Measurements from ENCODE around the gene OR1D5. TPM values are rescaled to one million over a fixed set of nuclear protein-coding genes. Genes with fewer than 3 reads are reported as not detected.

The OR1D5 gene
- total RNA-seq, 2 experiments from 2014 or later, result not detected

DNA sequence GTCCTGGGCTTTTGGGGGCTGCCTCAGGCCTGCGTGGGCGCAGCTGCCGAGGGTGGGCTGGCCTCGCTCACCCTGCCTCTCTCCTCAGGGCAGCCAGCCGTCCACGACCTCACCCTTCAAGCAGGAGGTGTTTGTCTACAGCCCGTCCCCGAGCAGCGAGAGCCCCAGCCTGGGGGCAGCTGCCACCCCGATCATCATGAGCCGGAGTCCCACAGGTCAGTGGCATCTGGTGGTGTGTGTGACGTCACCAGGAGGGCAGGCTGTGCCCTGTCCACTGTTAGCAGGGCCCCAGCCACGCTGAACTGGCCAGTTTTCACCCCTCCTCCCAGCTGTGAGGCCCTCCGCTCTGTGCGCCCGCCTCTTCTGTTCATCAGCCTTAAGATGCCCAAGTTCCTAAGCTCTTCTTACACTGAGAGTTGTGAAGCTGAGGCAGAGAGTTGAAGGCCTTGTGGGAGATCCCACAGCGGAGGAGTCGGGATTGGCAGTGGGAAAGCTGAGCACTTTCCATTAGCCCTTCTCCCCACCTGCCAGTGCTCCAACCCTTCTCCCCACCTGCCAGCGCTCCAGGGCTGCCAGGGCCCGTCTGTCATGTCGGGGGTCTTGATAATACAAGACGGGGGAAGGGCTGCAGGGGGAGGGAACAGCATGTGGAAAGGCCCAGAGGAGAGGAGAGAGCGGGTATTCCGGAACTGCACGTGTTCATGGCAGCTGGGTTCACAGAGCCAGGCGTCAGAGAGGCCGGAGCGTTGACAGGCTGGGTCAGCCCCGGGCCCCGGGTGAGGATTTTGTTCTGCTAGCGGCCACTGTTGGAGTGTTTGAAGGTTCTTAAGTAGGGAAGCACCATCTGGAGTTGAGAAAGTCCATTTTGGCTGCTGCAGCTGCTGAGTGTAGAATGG lies 36.3 kb downstream of the OR1D5 start:
- Mint-ChIP-seq H3K27me3 (peaks cover 2% of the 10 kb centered on the region), H3K36me3 (peaks cover 12% of the 10 kb centered on the region), H3K9me3 (ENCODE audit: low read depth) (peaks cover 3% of the 10 kb centered on the region), H3K27ac (no peak overlapping the region), H3K4me3 (no peak overlapping the region), H3K4me1 (no peaks in the 10 kb centered on the region)
- CTCF ChIA-PET, result interaction anchor here (1.4 kb wide), 1 partner anchor 8 kb away, joined by 3 read pairs; no protein-coding TSS in a partner anchor
- DNase-seq (no peak), ATAC-seq (no peak)

DNA sequence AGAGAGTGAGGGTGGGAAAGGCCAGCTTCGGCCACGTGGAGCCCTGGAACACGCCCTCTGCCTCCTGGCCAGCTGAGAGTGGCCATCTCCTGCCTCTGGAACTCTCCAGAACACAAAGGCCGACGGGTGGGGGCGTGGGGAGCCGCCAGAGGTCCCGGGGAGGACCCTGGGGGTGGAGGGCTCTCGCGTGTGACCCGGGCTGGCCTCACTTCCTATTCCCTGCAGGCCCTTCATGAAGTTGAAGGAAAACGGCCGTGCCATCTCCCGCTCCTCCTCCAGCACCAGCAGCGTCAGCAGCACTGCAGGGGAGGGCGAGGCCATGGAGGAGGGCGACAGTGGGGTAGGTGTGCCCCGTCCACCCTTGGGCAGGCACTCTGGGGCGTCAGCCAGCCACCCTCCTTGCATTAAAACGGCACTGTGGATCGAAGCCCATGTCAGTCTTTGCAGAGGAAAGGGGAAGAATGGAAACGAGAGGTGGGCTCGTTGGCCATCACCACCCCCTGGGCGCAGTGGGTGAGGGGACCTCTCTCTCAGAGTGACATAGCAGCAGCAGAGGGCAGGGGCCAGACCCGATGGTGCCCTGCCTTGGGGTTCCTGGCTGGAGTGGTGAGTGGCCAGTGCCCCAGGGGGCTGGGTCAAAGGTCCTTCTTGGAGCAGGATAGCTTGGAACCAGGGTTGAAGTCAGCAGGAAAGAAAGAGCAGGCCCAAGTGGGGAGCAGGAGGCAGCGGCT lies 37.1 kb downstream of the OR1D5 start:
- DNase-seq (no peak), ATAC-seq (no peak)
- H3K27ac Mint-ChIP-seq, result no peak overlapping the region
- peaks cover 2% of the 10 kb centered on the region for H3K27me3 Mint-ChIP-seq
- H3K9me3 Mint-ChIP-seq (ENCODE audit: low read depth), result peaks cover 3% of the 10 kb centered on the region
- H3K4me3 Mint-ChIP-seq, result no peak overlapping the region
- CTCF ChIA-PET, result no interaction called here
- H3K36me3 Mint-ChIP-seq, result peaks cover 17% of the 10 kb centered on the region
- no peaks in the 10 kb centered on the region for H3K4me1 Mint-ChIP-seq

DNA sequence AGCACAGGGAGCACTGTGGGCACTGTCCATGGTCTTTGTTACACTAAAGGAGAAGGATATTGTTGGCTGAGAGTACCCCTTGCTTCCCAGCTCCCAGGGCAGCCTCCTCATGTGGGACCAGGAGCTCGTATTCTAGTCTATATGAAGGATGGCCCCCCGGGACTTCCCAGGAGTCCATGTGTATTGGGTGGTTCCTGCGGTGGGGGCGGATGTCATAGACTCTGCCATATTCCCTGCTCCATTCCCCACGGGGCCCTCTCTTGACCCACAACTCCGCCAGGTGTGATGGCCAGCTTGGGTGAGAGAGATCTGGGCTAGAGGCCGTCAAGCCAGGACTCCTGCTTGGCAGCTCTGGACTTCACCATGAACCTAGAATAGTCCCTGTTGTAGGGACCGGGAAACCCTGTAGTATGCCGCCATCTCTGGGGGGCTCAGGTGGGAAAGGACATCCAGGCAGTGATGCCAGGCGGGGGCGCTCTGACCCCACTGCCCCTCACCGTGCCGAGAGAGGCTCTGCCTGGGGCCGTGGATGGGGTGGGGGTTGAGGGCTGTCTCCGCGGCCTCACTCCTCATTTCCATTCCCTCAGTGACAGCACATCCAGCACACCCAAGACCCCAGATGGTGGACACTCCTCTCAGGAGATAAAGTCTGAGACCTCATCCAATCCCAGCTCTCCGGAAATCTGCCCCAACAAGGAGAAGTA lies 37.8 kb downstream of the OR1D5 start:
- Mint-ChIP-seq H3K36me3 (peaks cover 19% of the 10 kb centered on the region), H3K4me3 (no peak overlapping the region), H3K4me1 (no peaks in the 10 kb centered on the region), H3K27ac (no peak overlapping the region), H3K9me3 (ENCODE audit: low read depth) (peaks cover 3% of the 10 kb centered on the region), H3K27me3 (peaks cover 2% of the 10 kb centered on the region)
- ATAC-seq (no peak), DNase-seq (no peak)
- CTCF ChIA-PET, result no interaction called here

DNA sequence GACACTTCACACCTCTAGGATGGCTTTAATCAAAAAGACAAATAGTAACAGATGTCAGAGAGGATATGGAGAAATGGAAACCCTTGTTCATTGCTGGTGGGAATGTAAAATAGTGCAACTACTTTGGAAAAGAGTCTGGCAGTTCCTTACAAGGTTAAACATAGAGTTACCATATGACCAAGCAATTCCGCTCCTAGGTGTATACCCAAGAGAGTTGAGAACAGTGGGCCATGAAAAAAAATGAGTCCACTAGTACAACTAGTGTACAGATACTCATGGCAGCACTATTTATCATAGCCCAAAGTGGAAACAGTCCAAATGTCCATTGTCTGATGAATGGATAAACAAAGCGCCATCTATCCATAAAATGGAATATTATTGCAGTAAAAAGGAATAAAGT lies 39.1 kb downstream of the OR1D5 start:
- no peak for ATAC-seq
- H3K4me1 Mint-ChIP-seq, result no peaks in the 10 kb centered on the region
- peaks cover 3% of the 10 kb centered on the region for H3K9me3 Mint-ChIP-seq (ENCODE audit: low read depth)
- H3K27ac Mint-ChIP-seq, result no peak overlapping the region
- H3K27me3 Mint-ChIP-seq, result peaks cover 2% of the 10 kb centered on the region
- no peak overlapping the region for H3K4me3 Mint-ChIP-seq
- H3K36me3 Mint-ChIP-seq, result peaks cover 19% of the 10 kb centered on the region
- CTCF ChIA-PET, result no interaction called here
- DNase-seq, result no peak

DNA sequence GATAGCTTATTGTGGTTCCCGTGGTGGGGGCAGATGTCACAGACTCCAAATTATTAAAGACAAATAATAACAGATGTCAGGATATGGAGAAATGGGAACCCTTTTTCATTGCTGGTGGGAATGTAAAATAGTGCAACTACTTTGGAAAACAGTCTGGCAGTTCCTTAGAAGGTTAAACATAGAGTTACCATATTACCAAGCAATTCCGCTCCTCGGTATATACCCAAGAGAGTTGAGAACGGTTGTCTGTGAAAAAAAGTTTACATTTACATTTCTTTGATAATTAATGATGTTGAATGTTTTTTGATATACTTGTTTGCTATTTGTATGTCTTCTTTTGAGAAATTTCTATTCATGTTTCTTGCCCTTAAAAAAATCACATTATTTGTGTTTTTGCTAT lies 41.2 kb downstream of the OR1D5 start:
- H3K9me3 Mint-ChIP-seq (ENCODE audit: low read depth), result peaks cover 3% of the 10 kb centered on the region
- H3K27ac Mint-ChIP-seq, result no peak overlapping the region
- H3K4me3 Mint-ChIP-seq, result no peak overlapping the region
- CTCF ChIA-PET, result no interaction called here
- ATAC-seq (no peak), DNase-seq (no peak)
- peaks cover 19% of the 10 kb centered on the region for H3K36me3 Mint-ChIP-seq
- H3K27me3 Mint-ChIP-seq, result peaks cover 2% of the 10 kb centered on the region
- H3K4me1 Mint-ChIP-seq, result no peaks in the 10 kb centered on the region

DNA sequence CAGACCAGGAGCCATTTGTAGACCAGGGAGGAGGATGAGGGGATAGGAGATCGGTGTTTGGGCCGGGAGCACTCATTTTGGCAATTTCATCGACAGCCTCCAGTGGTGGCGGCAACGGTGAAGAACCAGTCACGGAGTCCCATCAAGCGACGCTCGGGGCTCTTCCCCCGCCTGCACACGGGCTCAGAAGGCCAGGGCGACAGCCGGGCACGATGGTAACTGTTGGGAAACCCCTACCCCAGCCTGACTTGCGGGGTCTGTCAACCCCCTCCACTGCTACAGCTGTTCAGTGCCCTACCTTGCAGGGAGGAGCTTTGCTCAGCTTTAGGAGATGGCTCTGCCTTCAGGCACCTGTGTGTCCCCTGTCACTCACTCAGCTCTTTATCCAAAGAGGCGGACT lies 43.0 kb downstream of the OR1D5 start:
- Mint-ChIP-seq H3K36me3 (peaks cover 19% of the 10 kb centered on the region), H3K4me3 (no peak overlapping the region), H3K4me1 (no peaks in the 10 kb centered on the region), H3K27ac (no peak overlapping the region), H3K27me3 (peaks cover 2% of the 10 kb centered on the region), H3K9me3 (ENCODE audit: low read depth) (peaks cover 3% of the 10 kb centered on the region)
- no peak for DNase-seq
- CTCF ChIA-PET, result no interaction called here
- ATAC-seq, result no peak

DNA sequence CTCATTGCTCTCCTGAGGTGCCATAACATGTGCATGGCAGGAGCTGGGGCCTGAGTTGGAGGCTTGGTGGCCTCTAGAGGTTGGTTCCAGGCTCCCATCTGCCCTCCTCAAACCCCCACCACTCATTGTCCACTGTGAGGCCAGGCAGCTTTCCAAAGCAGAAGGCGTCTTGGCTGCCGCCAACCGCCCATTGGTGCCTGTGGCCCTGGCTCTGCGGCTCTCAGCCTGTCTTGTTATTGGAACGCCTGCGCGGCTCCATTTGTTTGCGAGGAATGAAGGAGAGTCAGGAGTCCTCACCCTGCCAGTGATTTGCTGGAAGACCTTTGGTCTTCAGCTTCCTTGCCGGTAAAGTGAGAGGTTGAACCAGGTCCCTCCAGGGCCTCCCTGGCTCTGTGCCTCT lies 43.6 kb downstream of the OR1D5 start:
- no peak for ATAC-seq
- Mint-ChIP-seq H3K36me3 (peaks cover 19% of the 10 kb centered on the region), H3K4me1 (no peaks in the 10 kb centered on the region), H3K27ac (no peak overlapping the region), H3K9me3 (ENCODE audit: low read depth) (peaks cover 3% of the 10 kb centered on the region), H3K27me3 (peaks cover 2% of the 10 kb centered on the region), H3K4me3 (no peak overlapping the region)
- CTCF ChIA-PET, result interaction anchor here (1.0 kb wide), 1 partner anchor 8 kb away, joined by 3 read pairs; no protein-coding TSS in a partner anchor
- no peak for DNase-seq

DNA sequence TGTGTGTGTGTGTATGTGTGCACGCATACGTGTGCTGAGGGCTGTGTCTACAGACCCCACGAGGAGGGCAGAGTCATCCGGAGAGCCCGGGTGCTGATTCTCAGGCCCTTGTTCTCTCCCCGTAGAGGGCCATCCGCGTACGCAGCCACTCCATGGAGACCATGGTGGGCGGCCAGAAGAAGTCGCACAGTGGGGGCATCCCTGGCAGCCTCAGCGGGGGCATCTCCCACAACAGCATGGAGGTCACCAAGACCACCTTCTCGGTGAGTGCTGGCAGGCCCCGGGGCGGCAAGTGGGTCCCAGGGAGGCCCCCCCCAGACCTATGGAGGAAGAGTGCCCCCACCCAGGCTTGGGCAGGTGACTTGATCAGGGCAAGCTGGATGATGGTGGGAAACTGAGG lies 45.5 kb downstream of the OR1D5 start:
- H3K4me3 Mint-ChIP-seq, result no peak overlapping the region
- H3K36me3 Mint-ChIP-seq, result peaks cover 12% of the 10 kb centered on the region
- H3K4me1 Mint-ChIP-seq, result no peaks in the 10 kb centered on the region
- ATAC-seq (no peak), DNase-seq (no peak)
- H3K27me3 Mint-ChIP-seq, result peaks cover 2% of the 10 kb centered on the region
- H3K27ac Mint-ChIP-seq, result no peak overlapping the region
- no peaks in the 10 kb centered on the region for H3K9me3 Mint-ChIP-seq (ENCODE audit: low read depth)
- CTCF ChIA-PET, result no interaction called here

DNA sequence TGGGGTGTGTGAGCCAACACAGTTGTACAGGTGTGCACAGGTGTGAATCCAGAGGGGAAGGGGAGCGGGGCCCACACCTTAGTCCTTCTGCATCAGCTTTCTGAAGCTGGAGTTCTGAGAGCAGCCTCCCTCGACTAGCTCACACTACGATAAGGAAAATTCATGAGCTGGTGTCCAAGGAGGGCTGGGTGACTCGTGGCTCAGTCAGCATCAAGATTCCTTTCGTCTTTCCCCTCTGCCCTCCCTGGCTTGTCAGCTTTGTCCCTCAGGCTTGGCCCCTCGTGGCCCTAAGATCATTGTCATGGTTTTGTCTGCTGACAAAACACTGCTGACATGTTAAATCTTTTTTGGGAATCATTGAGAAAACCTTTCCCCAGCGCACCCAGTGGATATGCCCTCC lies 47.5 kb downstream of the OR1D5 start:
- no peaks in the 10 kb centered on the region for H3K4me1 Mint-ChIP-seq
- H3K36me3 Mint-ChIP-seq, result no peaks in the 10 kb centered on the region
- no peak for DNase-seq
- H3K9me3 Mint-ChIP-seq (ENCODE audit: low read depth), result no peaks in the 10 kb centered on the region
- H3K4me3 Mint-ChIP-seq, result no peak overlapping the region
- CTCF ChIA-PET, result interaction anchor here (0.5 to 0.9 kb wide), 2 partner anchors 167 to 188 kb away, joined by 3 to 4 read pairs; no protein-coding TSS in a partner anchor
- H3K27ac Mint-ChIP-seq, result no peak overlapping the region
- ATAC-seq, result no peak
- no peaks in the 10 kb centered on the region for H3K27me3 Mint-ChIP-seq

DNA sequence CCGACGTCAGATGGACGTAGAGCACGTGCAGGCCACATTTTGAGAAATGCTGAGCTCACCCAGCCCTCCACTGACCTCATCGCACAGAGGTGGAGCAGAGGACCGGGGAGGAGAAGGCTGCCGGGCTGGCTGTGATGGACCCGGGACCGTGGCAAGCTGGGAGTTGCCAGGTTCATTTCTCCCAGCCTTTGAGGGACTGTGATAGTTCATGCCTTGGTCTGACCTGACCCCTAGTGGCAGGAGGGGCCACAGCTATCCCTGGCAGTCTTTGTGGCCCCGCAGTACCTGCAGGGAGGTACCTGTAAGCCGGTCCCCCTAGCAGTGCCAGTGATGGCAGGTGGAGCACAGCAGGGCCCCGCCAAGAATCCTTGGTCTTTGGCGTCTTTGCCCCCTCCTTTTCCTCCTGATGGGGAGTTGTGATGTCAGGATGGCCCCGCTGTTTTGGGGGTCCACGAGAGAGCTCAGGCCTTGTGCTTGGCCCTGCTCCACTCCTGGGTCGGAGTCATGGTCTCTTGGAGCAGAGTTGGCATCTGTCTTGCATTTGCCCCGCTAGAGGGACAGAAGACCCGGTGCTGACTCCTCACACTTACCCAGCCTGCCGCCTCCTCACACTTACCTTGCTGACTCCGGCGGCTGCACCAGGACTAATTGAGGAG lies 50.4 kb downstream of the OR1D5 start:
- H3K27me3 Mint-ChIP-seq, result no peaks in the 10 kb centered on the region
- no peaks in the 10 kb centered on the region for H3K9me3 Mint-ChIP-seq (ENCODE audit: low read depth)
- CTCF ChIA-PET, result interaction anchor here (0.6 to 2.3 kb wide), 15 partner anchors 9 to 299 kb away, joined by 3 to 18 read pairs (median 3); no protein-coding TSS in a partner anchor
- H3K27ac Mint-ChIP-seq, result no peak overlapping the region
- peak; percentile 65 for DNase-seq
- no peaks in the 10 kb centered on the region for H3K36me3 Mint-ChIP-seq
- ATAC-seq, result peak; percentile 70
- no peaks in the 10 kb centered on the region for H3K4me1 Mint-ChIP-seq
- H3K4me3 Mint-ChIP-seq, result no peak overlapping the region
